Activated CD8-positive, alpha-beta T cell treated with anti-CD3 and anti-CD28 coated beads for 36 hours (primary cell): ENCODE results near the gene ZNF391. TPM values are rescaled to one million over a fixed set of nuclear protein-coding genes. Genes with fewer than 3 reads are reported as not detected.

ENCODE experiments used
- ATAC-seq: fragments of 200-7000 bp; cut with Tn5 transposase; one replicate; pipeline ENCODE4 v1.10.0; 2021; ENCODE audit warnings: mild to moderate bottlenecking, moderate library complexity
- CTCF ChIA-PET: fragments of 350-600 bp; sonication (Branson Sonifier 250); formaldehyde crosslinking; loops from one replicate; lab custom pipeline; 2021; ENCODE audit warnings: antibody characterized with exemption; lab: Charles Lee
- POLR2A ChIA-PET: fragments of 350-600 bp; sonication (Branson Sonifier 250); formaldehyde crosslinking; loops from one replicate; lab custom pipeline; 2021; ENCODE audit warnings: antibody characterized with exemption; lab: Charles Lee
- DNase-seq: peaks from one replicate; pipeline ENCODE4 v3.0.0-alpha.2; 2020
- H3K27ac Mint-ChIP-seq: one replicate; pipeline ENCODE4 v1.8.0; 2021; ENCODE audit warnings: mild to moderate bottlenecking, mixed read lengths
- H3K27me3 Mint-ChIP-seq: one replicate; pipeline ENCODE4 v1.8.0; 2021; ENCODE audit warnings: mixed read lengths
- H3K36me3 Mint-ChIP-seq: one replicate; pipeline ENCODE4 v1.8.0; 2021; ENCODE audit warnings: low read depth, mixed read lengths
- H3K4me1 Mint-ChIP-seq: one replicate; pipeline ENCODE4 v1.8.0; 2021; ENCODE audit warnings: low read depth, mixed read lengths
- H3K4me3 Mint-ChIP-seq: one replicate; pipeline ENCODE4 v1.8.0; 2021; ENCODE audit warnings: mild to moderate bottlenecking, moderate library complexity, mixed read lengths
- H3K9me3 Mint-ChIP-seq: one replicate; pipeline ENCODE4 v1.8.0; 2021; ENCODE audit warnings: mixed read lengths
- intact Hi-C: fragments of 100-400 bp; cut with micrococcal nuclease; formaldehyde crosslinking; loops from one replicate; pipeline ENCODE4 v1.10.0; 2022
- total RNA-seq, 2 experiments: library from RNA; stranded (reverse); gene quantifications; one replicate each; pipeline ENCODE4 v1.2.3, GENCODE V29; 2021
- TF ChIP-seq, protein P1 (sequence below): fragments of 200-600 bp; IDR thresholded peaks from one replicate; pipeline ENCODE4 v1.8.0; 2022; ENCODE audit warnings: antibody characterized with exemption, mild to moderate bottlenecking

The ZNF391 gene
- total RNA-seq, 2 experiments from 2014 or later = 2.8 to 4.5 TPM

DNA sequence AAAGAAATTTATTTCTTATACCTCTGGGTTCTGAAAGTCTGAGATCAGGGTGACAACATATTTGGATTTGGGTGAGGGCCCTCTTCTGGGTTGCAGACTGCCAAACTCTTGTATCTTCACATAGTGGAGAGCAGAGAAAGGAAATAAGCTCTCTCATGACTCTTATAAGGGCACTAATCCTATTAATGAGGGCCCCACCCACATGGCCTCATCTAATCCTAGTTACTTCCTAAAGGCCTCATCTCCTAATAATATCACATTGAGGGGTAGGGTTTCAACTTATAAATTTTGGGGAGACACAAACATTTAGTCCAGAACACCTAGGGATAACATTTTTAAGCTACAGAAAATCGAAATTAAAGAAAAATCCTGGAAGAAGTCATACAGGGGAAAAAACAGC lies 5.1 kb upstream of the ZNF391 start:
- peaks cover 6% of the 10 kb centered on the region for H3K27me3 Mint-ChIP-seq
- POLR2A ChIA-PET = no interaction called here
- no peaks in the 10 kb centered on the region for H3K36me3 Mint-ChIP-seq
- ATAC-seq (no peak), DNase-seq (no peak)
- TF ChIP-seq, protein P1, sequence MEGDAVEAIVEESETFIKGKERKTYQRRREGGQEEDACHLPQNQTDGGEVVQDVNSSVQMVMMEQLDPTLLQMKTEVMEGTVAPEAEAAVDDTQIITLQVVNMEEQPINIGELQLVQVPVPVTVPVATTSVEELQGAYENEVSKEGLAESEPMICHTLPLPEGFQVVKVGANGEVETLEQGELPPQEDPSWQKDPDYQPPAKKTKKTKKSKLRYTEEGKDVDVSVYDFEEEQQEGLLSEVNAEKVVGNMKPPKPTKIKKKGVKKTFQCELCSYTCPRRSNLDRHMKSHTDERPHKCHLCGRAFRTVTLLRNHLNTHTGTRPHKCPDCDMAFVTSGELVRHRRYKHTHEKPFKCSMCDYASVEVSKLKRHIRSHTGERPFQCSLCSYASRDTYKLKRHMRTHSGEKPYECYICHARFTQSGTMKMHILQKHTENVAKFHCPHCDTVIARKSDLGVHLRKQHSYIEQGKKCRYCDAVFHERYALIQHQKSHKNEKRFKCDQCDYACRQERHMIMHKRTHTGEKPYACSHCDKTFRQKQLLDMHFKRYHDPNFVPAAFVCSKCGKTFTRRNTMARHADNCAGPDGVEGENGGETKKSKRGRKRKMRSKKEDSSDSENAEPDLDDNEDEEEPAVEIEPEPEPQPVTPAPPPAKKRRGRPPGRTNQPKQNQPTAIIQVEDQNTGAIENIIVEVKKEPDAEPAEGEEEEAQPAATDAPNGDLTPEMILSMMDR = no peak
- intact Hi-C loops = no loop called here
- no peak overlapping the region for H3K4me3 Mint-ChIP-seq
- CTCF ChIA-PET = interaction anchor here (0.5 kb wide), 1 partner anchor 512 kb away, joined by 3 read pairs; no protein-coding TSS in a partner anchor
- no peaks in the 10 kb centered on the region for H3K4me1 Mint-ChIP-seq
- no peak overlapping the region for H3K27ac Mint-ChIP-seq
- H3K9me3 Mint-ChIP-seq = peaks cover 13% of the 10 kb centered on the region

DNA sequence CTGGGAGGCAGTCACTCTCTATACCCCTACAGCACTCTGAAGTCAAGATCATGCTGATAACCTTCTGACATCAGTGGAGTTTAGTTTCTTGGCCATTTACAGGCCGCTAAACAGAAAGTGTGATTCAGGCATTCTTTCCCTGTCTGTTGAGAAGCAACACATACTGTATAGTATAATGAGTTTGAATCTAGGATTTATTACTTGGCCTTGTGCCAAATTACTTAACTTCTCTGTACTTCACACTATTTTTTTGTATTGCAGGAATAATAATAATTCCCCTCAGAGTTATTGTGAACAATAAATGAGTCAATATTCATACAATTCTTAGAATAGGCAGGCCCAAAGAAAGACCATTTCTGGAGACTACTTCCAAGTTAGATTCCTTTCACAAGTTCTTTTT lies 4.1 kb downstream of the ZNF391 start:
- intact Hi-C loops = no loop called here
- ATAC-seq = no peak
- Mint-ChIP-seq H3K27ac (no peak overlapping the region), H3K4me3 (no peak overlapping the region), H3K27me3 (no peaks in the 10 kb centered on the region), H3K4me1 (peaks cover 13% of the 10 kb centered on the region), H3K36me3 (peaks cover 23% of the 10 kb centered on the region), H3K9me3 (peaks cover 13% of the 10 kb centered on the region)
- no peak for DNase-seq
- TF ChIP-seq, protein P1 = no peak
- POLR2A ChIA-PET = no interaction called here
- CTCF ChIA-PET = interaction anchor here (1.1 kb wide), 1 partner anchor 80 kb away, joined by 3 read pairs; no protein-coding TSS in a partner anchor

DNA sequence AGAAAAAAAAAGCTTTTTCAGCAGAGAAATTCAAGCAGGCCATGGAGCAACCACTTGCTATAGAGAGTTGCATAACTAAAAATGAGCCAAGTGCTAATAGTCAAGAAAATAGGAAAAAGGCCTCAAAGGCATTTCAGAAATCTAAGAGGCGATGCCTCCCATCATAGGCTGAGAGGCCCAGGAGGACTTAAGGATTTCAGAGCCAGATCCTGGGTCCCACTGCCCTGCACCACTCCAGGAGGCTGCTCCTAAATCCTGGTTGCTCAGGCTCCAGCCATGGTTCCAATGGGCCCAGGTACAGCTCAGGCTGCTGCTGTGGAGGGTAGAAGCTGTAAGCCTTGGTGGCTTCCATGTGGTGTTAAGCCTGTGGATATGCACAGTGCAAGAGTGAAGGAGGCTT lies 5.5 kb downstream of the ZNF391 start:
- Mint-ChIP-seq H3K4me3 (no peak overlapping the region), H3K36me3 (peaks cover 34% of the 10 kb centered on the region), H3K9me3 (peaks cover 16% of the 10 kb centered on the region), H3K27me3 (no peaks in the 10 kb centered on the region), H3K4me1 (peaks cover 13% of the 10 kb centered on the region), H3K27ac (no peak overlapping the region)
- ChIA-PET CTCF (interaction anchor here (1.1 kb wide), 1 partner anchor 82 kb away, joined by 3 read pairs; no protein-coding TSS in a partner anchor), POLR2A (no interaction called here)
- ATAC-seq (no peak), DNase-seq (no peak)
- intact Hi-C loops = no loop called here
- TF ChIP-seq, protein P1 = no peak

GRCh38 chr6:27400877-27401642 lies 12.5 kb downstream of the ZNF391 start:
- DNase-seq (no peak), ATAC-seq (no peak)
- intact Hi-C loops = no loop called here
- H3K4me3 Mint-ChIP-seq = no peak overlapping the region
- peaks cover 58% of the 10 kb centered on the region for H3K36me3 Mint-ChIP-seq
- peaks cover 48% of the 10 kb centered on the region for H3K9me3 Mint-ChIP-seq
- H3K27ac Mint-ChIP-seq = no peak overlapping the region
- no peaks in the 10 kb centered on the region for H3K4me1 Mint-ChIP-seq
- ChIA-PET POLR2A (interaction anchor here (0.7 kb wide), 1 partner anchor 71 kb away, joined by 3 read pairs; the partner anchor contains the start of gene ZNF184), CTCF (interaction anchor here (1.2 kb wide), 1 partner anchor 11 kb away, joined by 3 read pairs; no protein-coding TSS in a partner anchor)
- TF ChIP-seq, protein P1 = no peak
- no peaks in the 10 kb centered on the region for H3K27me3 Mint-ChIP-seq

DNA sequence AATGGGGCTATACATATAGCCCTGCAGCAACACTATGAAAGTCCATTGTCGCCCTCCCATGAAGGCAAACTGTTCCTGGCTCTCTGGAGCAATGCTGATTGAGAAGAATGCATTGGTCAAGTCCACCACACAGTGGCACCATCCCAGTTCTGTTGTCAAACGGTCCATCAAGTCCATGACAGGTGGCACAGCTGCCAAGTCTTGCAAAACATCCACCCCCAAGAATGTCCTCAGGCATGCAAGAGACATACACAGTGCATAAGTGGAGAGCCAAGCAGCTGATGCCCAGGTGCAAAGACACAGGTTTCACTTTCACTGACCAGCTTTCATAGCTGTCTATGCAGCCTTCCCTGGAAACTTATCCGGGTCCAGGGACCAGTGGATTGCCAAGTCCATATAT lies 17.5 kb downstream of the ZNF391 start:
- CTCF ChIA-PET = no interaction called here
- no peak overlapping the region for H3K27ac Mint-ChIP-seq
- ATAC-seq (no peak), DNase-seq (no peak)
- H3K4me3 Mint-ChIP-seq = no peak overlapping the region
- H3K36me3 Mint-ChIP-seq = peaks cover 23% of the 10 kb centered on the region
- no peaks in the 10 kb centered on the region for H3K4me1 Mint-ChIP-seq
- TF ChIP-seq, protein P1 = no peak
- H3K27me3 Mint-ChIP-seq = peaks cover 1% of the 10 kb centered on the region
- H3K9me3 Mint-ChIP-seq = peaks cover 22% of the 10 kb centered on the region
- POLR2A ChIA-PET = no interaction called here
- intact Hi-C loops = no loop called here
